Astrocyte (in vitro differentiated cells and primary cell): Measurements from ENCODE around the gene INSYN2A.

ENCODE experiments used
- CTCF ChIP-seq: IDR thresholded peaks from 2 replicates; pipeline ENCODE4 v1.5.1; 2011; ENCODE audit warnings: low read depth, mild to moderate bottlenecking, inconsistent platforms, low read length, moderate library complexity; ENCODE audit not compliant: insufficient read depth
- EZH2 ChIP-seq: IDR thresholded peaks from 2 replicates; pipeline ENCODE4 v1.6.1; 2012; ENCODE audit warnings: mild to moderate bottlenecking, low read length, inconsistent platforms; ENCODE audit not compliant: insufficient read depth

- no peak for TF ChIP-seq CTCF
- no peak for TF ChIP-seq EZH2
These were observed 2.3 kb downstream of the INSYN2A start for GRCh38 chr10:127194111-127194510.
